ENCODE measurements around the gene HSD11B2.

The HSD11B2 gene

GRCh38 chr16:67396159-67397035 lies 34.5 kb upstream of the HSD11B2 start:
- no peak for TF ChIP-seq CTCF (conservative IDR thresholded peaks at IDR 0.05; ENCODE audit: low read depth)

DNA sequence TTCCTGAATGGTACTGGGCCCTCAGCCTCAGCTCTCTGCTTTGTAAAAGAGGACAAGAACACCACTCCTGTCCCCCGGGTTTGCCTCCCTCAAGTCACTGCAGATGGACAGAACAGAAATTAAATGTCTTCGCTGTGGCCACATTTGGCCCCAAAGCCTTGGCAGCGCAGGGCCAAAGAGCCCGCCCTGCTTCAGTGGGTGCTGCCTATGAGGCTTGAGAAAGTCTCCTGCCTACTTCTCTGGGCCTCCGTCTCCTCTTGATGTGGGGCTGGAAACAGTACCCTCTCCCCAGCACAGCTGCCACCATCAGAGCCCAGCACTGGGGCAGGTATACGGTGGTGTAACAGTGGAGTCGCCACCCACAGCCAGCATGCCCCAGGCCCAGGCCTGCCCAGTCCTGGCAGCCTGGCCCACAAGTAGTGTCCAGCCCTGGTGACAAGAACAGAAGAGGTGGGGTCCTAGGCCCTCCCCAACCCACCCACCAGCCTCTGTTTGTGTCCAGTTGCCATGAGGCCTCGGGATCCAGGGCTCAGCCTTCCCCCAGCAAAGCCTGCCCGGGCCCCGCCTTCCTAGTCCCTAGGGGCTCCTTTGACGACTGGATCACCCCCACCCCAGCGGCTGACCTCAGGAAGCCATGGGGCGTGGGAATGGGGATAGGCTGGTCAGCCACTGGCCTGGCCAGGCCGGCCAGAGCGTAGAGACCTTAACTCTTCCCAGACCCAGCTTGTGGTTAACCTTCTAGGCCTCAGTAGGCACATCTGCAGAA lies 33.7 kb upstream of the HSD11B2 start:
- ChIA-PET POLR2A (ENCODE audit: low non-redundant PET) (no interaction called here), CTCF (interaction anchor here (0.6 kb wide), 1 partner anchor 24 kb away, joined by 3 read pairs; no protein-coding TSS in a partner anchor)
- no peak for DNase-seq (ENCODE audit: low spot score)
- H3K27ac ChIP-seq, result peak overlapping the region; percentile 72
- no peak for TF ChIP-seq CTCF (conservative IDR thresholded peaks at IDR 0.05; ENCODE audit: low read depth)

More at GRCh38 chr16:67396159-67397035, 34.5 kb upstream of the HSD11B2 start:
- ChIA-PET POLR2A (ENCODE audit: low non-redundant PET) (no interaction called here), CTCF (interaction anchor here (0.6 kb wide), 1 partner anchor 23 kb away, joined by 3 read pairs; no protein-coding TSS in a partner anchor)
- peak overlapping the region; percentile 72 for H3K27ac ChIP-seq
- DNase-seq (ENCODE audit: low spot score), result peak; percentile 87

- POLR2A ChIA-PET (ENCODE audit: low non-redundant PET), result no interaction called here
- CTCF ChIA-PET, result interaction anchor here (0.5 to 1.5 kb wide), 2 partner anchors 25 to 30 kb away, joined by 3 to 4 read pairs; no protein-coding TSS in a partner anchor
- H3K27ac ChIP-seq, result peak overlapping the region; percentile 72; the same call in 1 of the 2 replicates
- TF ChIP-seq CTCF (conservative IDR thresholded peaks at IDR 0.05; ENCODE audit: low read depth), result no peak; the same call in 1 of the 2 replicates
- no peak for DNase-seq (ENCODE audit: low spot score)
Observed at GRCh38 chr16:67397812-67398545, 32.9 kb upstream of the HSD11B2 start.

DNA sequence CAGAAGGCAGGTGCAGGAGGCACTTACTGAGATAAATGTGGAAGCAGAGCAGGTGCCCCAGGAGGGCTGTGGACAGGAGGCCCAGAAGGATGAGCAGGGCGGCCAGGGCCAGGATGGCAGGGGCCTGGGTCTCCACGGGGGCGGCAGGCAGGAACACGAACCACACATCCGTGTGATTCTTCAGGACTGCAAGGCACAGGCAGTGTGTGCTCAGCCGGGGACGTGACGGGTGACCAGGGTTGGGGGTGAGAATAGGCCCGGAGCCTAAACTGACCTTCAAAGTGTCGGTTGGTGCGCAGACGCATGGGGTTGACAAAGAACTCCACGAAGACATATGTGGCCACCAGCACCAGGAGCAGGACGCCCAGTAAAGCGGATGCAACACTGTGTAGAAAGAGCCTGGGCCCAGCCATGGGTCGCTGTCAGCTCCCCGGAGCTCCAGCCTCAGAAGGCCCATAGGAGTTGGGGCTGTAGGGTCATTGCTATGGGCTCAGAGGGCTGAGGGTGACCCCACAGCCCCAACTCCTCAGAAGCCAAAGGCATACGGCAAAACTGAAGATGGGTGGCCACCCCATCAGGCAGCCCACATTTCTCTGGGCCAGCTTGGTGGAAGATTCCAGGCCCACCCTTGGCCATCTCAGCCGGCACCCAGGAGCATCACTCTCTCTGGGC lies 32.2 kb upstream of the HSD11B2 start:
- H3K27ac ChIP-seq, result no peak overlapping the region
- TF ChIP-seq CTCF (conservative IDR thresholded peaks at IDR 0.05; ENCODE audit: low read depth), result no peak
- no peak for DNase-seq (ENCODE audit: low spot score)
- POLR2A ChIA-PET (ENCODE audit: low non-redundant PET), result no interaction called here
- CTCF ChIA-PET, result interaction anchor here (0.5 to 1.5 kb wide), 4 partner anchors 10 to 169 kb away, joined by 3 to 5 read pairs (median 4); no protein-coding TSS in a partner anchor

- ChIA-PET POLR2A (ENCODE audit: low non-redundant PET) (interaction anchor here (0.5 kb wide), 1 partner anchor 371 kb away, joined by 10 read pairs; no protein-coding TSS in a partner anchor), CTCF (interaction anchor here (0.6 to 1.5 kb wide), 6 partner anchors 9 to 187 kb away, joined by 3 to 5 read pairs (median 4); no protein-coding TSS in a partner anchor)
- peak; percentile 81 for TF ChIP-seq CTCF (conservative IDR thresholded peaks at IDR 0.05; ENCODE audit: low read depth)
- DNase-seq (ENCODE audit: low spot score), result no peak
- H3K27ac ChIP-seq, result no peak overlapping the region
Observed at GRCh38 chr16:67399218-67399733, 31.6 kb upstream of the HSD11B2 start.

All from RWPE1 (cell line).